Medulla oblongata (tissue), 1 donor: ENCODE data around the gene ATP6V1C2.

Source experiments
- DNase-seq: peaks from one replicate; pipeline ENCODE4 v3.0.0-alpha.2; 2015; ENCODE audit errors: extremely low spot score

Gene ATP6V1C2

GRCh38 chr2:10721396-10722251 lies at the start of gene ATP6V1C2:
TSS of gene ATP6V1C2 (plus strand) at chr2:10721630. CDS start at chr2:10722850, 1,220 bp downstream.
- no peak for DNase-seq

- DNase-seq: no peak
These were observed 46.3 kb upstream of the ATP6V1C2 start for GRCh38 chr2:10675131-10675530.

- no peak for DNase-seq
These were observed 43.2 kb upstream of the ATP6V1C2 start for GRCh38 chr2:10678225-10678624.

DNA sequence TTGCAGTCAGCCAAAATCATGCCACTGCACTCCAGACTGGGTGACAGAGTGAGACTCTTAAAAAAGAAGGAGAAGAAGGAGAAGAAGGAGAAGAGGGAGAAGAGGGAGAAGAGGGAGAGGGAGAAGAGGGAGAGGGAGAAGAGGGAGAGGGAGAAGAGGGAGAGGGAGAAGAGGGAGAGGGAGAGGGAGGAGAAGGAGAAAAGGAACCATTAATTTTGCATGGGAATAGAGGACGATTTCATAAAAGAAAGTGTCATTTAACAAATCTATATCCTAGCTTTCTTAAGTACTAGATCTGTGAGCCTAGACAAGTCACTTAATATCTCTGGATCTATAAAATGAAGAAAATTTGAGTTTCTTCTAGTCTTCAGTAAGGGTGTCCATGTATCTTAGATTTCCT lies 41.2 kb upstream of the ATP6V1C2 start:
- DNase-seq: no peak

DNA sequence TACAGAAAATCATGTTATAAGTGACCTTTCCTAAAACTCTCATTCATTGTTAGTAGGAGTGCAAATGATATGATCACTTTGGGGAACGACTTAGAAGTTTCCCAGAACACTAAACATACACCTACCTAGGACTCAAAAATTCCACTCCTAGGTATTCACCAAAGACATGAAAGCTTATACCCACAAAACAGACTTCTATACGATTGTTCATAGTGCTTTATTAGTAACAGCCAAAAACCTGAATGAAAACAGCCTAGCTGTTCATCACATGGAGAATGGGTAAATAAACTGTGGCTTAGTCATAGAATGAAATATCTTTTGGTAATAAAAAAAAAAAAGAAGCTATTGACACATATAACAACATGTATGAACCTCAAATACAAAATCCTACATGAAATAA lies 40.5 kb upstream of the ATP6V1C2 start:
- no peak for DNase-seq

- DNase-seq: no peak
These were observed 35.2 kb upstream of the ATP6V1C2 start for GRCh38 chr2:10686176-10686730.

GRCh38 chr2:10688921-10689807 lies 32.3 kb upstream of the ATP6V1C2 start:
- DNase-seq: peak; percentile 21

- no peak for DNase-seq
These were observed 29.9 kb upstream of the ATP6V1C2 start for GRCh38 chr2:10691521-10691920.

DNA sequence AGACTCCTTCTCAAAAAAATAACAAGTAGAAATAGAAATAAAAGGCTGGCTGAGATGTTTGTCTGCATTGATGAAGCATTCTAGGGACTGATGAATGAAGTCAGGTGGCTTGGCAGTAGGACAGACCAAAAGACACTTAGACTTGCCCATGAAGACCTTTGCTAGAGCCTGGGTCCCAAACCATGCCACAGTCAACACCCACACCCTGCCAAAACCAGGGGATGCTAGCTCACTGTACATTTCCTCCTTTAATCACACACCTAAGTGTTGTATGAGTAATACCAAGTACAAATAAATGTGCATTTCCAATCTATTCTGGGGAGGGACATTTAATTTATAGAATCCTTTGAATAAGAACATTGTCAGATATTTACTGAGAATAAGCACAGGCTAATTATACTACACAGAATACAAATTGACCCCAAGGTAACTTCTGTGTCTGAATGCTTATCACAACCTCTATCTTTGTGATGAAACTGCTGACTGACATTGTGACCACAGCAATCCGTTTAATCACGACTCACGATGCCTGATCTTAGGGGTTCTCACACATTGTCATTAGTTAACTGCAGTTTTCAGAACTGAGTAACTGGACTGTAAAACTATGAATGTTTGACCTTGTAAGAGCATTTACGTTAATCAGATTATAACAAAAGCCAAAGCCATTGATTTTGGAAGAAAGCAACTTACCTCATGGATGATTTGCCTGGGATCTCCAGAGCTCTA lies 21.2 kb upstream of the ATP6V1C2 start:
- no peak for DNase-seq

DNA sequence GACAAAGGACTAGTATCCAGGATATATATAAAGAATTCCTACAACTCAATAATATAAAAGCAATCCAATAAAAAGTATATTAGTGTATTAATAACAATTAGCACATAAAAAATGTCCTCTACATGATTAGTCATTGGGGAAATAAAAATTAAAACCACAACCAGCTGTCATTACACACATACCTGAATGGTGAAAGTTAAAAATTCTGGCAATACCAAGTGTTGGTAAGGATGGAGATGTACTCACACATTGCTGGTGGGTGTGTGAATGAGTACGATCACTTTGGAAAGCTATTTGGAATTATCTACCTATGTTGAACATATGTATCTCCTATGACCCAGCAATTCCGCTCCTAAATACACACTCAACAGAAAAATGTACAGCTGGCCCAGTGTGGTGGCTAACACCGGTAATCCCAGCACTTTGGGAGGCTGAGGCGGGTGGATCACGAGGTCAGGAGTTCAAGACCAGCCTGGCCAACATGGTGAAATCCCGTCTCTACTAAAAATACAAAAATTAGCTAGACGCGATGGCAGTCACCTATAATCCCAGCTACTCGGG lies 17.3 kb upstream of the ATP6V1C2 start:
- DNase-seq: no peak

DNA sequence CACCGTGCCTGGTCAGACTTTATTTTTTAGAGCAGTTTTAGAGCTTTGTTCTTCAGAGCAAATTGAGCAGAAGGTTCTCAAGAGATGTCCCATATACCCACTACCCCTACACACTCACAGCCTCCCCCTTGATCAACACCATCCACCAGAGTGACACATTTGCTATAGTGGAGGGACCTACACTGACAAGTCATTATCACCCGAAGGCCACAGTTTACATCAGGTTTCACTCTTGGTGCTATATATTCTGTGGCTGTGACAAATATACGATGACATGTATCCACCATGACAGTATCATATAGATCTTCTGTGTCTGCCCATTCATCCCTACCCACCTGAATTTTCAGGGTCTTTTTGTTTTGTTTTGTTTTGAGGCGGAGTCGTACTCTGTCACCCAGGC lies 15.4 kb upstream of the ATP6V1C2 start:
- DNase-seq: no peak

DNA sequence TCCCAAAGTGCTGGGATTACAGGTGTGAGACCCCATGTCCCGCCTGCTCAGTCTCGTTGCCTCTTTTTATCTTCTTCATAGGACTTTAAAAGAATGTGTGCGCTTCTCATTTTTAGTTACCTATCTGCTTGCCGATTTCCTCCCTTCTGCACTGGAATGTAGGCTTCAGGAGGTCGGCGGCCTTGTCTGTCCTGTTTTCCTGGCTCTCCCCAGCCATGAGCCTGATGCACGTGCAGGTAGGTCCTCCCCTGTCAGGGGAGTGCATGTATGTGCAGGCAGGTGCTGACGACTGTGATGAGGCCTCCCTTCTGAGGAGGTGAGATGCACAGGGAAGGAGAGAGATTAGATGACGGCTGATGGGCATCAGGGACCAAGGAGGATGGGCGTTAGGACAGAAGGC lies 13.6 kb upstream of the ATP6V1C2 start:
- DNase-seq: no peak

GRCh38 chr2:10709290-10709939 lies 12.0 kb upstream of the ATP6V1C2 start:
- no peak for DNase-seq

GRCh38 chr2:10712185-10712809 lies 9.1 kb upstream of the ATP6V1C2 start:
- DNase-seq: no peak

DNA sequence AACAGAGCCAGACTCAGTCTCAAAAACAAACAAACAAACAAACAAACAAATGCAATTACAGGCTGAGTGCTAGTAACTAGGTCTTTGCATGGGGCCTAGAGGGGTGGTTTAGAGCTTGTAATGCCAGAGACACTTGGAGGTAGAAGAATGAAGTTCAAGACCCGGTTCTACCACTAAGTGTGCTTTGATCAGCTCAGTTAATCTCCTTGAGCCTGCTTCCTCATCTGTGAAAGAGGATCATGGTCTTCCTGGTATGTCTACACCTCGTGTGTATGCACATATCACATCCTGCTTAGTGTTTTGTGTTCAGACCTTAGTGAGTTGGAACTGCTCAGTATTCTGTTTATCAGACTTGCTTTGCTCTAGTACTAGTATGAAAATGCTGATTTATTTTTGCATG lies 4.8 kb upstream of the ATP6V1C2 start:
- no peak for DNase-seq

DNA sequence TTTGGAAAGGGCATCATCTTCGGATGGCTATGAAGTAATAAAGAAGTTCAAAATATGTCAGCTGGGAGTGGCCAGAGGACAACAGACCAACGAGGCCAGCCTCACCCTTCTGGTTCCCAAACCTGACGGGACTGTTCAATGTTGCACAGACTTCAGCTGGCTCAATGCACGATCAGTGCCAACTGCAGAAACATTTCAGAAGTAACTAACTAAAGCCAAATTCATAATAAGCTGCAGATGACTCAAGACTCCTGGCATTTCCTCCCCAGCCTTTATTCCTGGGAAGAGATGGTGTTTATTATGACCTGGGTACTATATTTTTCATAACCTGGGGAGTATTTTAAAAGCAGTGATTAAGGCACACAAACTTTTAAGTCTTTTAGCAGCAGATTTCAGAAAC lies 3.8 kb upstream of the ATP6V1C2 start:
- DNase-seq: no peak

- no peak for DNase-seq
These were observed 1.1 kb upstream of the ATP6V1C2 start for GRCh38 chr2:10720306-10720705.

- no peak for DNase-seq
These were observed 459 bp upstream of the ATP6V1C2 start for GRCh38 chr2:10720947-10721395.

DNA sequence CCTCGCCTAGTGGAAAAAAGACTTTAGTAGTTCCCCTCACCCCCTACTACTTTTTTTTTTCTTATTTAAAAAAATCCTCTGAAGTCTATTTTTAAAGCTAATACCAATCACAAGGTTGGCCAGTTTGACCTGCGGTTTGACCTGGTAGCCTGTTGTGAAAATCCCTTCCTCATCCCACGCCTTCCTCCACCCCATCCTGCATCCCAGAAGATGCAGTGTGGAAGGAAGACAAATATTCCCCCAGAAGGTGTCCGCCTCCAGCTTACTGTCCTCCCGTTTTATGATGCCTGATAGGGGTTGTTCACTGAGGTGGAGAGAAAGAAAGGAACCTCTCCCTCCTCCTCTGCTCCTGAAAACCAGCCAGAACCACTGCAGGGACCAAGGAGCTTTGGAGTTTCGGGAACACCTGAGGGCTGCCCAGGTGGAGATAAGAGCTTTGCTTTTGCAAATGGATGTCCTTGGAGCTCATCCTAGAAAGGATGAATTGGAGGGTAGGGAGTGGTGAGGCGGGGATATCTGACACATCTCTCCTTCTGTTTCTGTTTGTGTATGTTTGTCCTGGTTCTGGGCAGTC lies 909 bp downstream of the ATP6V1C2 start:
- DNase-seq: no peak
